Anterior cingulate cortex (tissue), 58 donors: Measurements from ENCODE around the gene GALNT2.

ENCODE experiments used
- DNase-seq, 58 donors: peaks; one replicate each; lab custom pipeline; 2025; lab: John Stamatoyannopoulos, UW

The GALNT2 gene

DNA sequence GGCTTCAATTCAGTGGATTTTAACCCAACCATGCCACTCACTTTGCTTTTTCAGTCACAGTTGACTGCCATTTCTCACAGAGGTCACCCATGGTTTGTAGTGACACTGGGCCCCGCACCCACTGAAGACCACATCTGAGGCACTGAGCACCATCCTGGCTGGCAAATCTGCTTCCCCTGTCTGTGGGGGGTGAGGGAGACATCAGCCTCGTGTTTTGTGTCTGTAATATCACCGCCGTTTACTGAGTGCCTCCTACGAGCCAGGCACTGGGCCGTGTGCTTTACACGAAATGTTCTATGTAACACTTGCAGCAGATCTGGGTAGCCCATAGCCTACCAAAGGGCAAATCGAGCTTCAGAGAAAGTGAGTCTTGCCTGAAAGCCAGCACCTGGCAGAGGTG, 197.3 kb downstream of the GALNT2 start:
- no peak for DNase-seq

DNA sequence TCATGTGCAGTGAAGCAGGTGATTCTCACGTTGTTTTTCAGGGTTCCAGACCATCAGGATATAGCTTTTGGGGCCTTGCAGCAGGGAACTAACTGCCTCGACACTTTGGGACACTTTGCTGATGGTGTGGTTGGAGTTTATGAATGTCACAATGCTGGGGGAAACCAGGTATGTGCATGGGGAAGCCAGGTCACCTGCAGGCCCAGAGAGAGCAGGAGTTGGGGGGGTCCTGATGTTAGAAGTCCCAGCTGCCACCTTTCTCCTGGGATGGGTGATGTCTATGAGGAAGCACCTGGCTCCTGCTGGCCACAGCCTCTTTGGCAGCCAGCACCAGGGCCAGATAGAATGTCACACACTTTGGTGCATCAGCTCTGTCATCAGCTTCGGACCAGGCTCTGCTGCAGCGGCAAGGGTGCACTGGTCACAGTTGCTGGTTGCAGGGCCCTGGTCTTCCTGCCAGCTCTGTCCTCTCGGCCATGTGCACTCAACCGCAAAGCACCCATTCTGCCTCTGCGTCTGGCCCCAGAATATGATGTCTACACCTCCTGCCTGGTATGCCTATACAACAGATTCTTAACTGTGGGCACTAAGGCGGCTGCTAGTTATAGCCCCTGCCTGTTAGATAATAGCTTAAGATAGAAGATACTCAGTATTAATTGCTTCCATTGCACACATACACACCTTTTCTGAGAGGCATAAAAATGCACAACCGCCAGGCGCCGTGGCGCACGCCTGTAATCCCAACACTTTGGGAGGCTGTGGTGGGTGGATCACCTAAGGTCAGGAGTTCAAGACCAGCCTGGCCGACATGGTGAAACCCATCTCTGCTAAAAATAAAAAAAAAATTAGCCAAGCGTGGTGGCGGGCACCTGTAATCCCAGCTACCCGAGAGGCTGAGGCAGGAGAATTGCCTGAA, 198.4 kb downstream of the GALNT2 start:
- DNase-seq = no peak

DNA sequence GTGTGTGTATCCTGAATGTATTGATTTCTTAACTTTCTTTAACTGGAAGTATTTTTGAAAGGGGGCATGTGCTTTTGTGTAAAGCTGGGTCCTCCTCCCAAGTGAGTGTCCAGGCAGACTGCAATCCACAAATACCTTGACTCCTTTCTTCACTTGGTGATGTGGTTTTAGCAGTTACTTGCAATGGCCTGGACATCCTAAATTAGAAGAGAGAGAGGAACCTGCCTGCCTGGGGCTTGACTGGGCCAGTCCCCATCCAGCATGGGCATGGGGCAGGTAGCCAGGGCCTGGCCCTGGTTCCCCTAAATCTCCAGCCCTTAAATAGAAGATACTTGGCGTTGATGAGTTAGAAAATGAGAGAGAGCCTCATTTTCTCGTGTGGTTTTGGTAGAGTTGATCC, 199.4 kb downstream of the GALNT2 start:
- no peak for DNase-seq

GRCh38 chr1:230267338-230268065, 200.5 kb downstream of the GALNT2 start:
- DNase-seq = no peak

GRCh38 chr1:230268371-230269170, 201.5 kb downstream of the GALNT2 start:
- peak in 8 of 58 donors; percentile 8 to 51 (median 26) for DNase-seq

DNA sequence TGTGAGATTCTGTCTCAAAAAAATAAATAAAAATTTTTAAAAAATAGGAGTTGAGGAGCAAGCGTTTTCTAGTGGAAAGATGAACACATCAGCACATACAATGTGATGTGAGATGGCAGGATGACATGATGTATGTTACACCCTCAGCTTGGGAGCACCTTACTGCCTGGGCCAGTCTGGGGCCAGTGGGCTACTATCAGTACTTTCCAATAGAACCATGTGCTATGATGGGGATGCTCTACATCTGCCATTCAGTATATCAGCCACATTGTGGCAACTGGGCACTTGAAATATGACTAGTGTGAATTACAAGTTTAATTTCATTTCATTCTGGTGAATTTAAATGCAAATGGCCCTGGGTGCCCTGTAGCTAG, 203.1 kb downstream of the GALNT2 start:
- no peak for DNase-seq

DNA sequence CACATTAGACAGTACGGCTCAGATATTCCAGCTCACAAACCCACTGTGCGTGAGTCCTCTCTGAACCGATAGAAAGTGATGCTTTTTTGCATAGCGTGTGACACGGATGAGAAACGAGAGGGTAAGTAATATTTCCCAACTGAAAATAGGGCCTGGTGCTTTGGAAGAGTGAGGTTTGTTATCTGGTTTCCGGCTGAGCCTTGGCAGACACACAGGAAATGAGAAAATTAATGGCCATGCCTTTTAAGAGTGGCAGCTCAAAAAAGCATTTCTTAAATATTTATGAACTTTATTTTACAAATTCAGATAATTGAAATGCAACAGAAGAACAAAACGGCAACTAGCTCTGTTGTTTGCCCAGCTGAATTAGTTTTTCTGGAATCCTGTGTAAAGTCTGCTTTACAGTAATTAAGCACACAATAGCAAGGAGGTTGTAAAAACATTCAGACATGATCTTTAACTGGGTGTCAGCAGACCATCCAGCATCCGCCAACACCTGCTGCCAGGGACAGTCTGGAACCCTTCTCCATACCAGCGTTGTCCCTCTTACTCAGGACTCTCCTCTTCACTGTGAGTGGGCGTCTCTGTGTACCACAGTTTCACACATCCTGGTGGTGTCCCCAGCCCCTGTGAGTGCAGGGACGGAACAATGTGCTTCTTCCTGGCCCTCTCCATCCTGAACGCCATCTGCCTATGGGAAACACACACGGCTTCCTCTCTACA, 203.7 kb downstream of the GALNT2 start:
- peak in 4 of 58 donors; percentile 12 to 28 (median 18) for DNase-seq

- no peak for DNase-seq
Observed at GRCh38 chr1:230271300-230272035, 204.4 kb downstream of the GALNT2 start.

DNA sequence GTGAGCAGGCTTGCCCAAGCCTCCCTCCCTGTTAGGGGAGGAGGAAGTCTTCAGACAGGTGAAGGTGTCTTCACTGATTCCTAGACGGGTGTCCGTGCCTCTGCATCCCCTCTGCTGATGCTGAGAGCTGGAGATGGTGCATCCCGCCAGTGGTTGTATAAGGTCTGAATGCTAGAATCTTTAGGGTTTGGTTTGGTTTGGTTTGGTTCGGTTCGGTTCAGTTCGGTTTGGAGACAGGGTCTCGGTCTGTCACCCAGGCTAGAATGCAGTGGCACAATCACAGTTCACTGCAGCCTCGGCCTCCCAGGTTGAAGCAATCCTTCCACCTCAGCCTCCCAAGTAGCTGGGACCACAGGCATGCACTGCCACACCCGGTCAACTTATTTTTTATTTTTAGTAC, 205.5 kb downstream of the GALNT2 start:
- no peak for DNase-seq

DNA sequence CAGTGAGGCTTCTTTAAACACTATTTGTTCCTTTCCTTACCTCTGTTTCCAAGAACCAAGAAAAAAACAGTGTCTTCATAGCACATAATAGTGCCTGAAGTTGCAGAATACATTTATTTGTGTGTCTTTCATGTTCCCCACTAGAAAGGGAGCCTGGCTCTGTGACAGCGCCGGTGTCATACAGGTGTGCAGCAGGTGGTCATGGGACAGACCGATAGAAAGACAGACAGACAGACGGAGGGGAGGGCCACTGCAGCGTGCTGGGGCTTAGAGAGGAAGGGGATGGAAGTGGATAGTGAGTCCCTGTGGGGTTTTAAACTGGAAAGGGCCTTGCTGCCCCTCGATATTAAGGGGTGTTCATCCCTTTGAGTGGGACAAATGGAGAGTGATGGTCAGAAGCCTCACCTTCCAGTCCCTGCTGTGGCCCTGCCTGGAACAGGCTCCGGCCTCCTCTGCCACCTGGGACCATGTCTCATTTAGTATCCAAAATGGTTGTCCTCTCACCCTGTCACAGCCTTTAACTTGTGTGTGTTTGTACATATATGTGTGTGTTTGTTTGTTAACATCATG, 206.2 kb downstream of the GALNT2 start:
- DNase-seq = no peak

- no peak for DNase-seq
Observed at GRCh38 chr1:230274254-230274653, 207.2 kb downstream of the GALNT2 start.

- DNase-seq = no peak
Observed at GRCh38 chr1:230276401-230276800, 209.4 kb downstream of the GALNT2 start.

DNA sequence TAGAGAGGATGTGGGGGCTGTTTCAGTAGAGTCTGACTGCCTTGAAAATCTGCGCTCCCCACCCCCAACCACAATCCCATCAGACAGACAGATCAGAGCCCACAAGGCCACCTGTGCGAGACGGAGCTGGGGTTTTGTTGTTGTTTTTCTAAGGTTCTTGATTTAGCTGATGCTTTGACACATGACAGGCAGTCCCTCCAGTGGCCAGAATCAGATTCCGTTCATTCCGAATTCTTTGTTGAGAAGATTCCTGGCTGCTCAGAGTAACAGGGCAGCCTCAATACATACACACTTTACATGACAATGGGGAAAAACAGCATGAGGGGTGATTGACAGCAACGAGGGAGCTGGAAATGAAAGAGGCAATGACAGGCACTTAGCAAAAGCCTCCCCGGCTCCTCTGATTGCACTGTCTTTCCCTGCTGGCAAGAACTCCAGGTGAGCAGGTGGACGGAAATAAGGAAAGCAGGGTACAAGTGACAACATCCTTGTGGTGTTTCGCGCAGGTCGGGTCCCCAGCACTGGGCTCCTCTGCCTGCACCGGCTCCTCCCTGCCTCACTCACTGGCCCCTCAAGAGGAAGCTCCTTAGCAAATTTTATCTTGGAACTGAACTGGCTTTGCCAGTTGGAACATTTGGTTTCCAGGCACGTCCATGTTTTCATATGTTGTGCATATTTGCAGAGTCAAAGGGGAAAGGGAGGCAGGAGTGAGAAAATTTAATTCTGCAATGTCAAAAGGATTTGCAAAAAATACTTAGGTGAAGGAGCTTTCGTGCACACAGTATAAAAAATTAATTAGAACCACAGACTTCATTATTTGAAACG, 210.4 kb downstream of the GALNT2 start:
- no peak for DNase-seq

GRCh38 chr1:230278376-230278775, 211.3 kb downstream of the GALNT2 start:
- no peak for DNase-seq

- DNase-seq = no peak
Observed at GRCh38 chr1:230278871-230279582, 212.0 kb downstream of the GALNT2 start.

DNA sequence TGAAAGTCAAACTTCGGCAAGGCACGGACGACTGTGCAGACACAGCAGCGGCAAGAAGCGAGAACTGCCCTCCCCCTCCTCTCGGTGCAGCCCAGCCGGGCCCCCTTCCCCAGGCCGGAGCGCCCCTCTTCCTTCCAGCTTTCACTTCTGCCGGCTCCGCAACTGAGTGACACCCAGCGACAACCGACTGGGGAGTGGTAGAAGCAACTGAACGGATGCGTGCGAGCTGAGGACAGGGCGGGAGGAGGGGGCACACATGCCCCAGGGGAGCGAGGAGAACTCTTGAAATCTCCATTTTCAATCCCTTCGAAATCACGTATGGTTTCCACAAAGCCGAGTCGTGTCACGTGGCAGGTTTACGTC, 212.5 kb downstream of the GALNT2 start:
- DNase-seq = no peak

DNA sequence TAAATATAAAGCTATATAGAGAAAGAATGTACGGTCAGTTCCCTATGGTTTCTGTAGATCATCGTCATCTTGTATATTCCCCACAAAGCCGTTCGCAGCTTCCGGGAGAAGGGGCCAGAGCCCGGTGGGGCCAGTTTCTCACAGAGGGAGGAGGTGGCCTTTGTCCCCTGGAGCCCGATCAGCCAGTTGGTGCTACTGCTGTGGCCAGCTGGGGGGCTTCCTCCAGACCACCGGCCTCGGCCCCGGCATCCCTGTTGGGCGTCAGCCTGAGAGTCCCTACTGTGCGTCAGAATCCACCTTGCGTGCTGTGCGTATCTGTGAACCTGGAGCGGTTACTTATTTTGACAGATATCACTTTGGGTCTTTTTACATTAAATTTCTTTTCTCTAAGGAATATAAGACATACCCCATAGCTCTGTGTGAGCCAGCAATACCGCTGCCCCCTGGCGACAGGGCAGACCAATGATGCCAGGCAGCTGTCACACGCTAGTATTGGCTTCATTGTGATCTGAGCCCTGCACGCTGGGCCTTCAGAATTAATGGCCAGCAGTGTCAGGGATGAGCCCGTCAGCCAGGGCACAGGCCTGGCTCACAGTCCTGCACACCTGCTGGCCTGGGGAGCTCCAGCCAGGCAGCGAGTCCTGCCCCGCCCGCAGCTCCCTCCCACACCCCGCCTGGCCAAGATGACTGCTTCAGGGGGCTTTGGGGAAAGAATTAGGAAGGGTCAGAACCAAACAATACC, 213.2 kb downstream of the GALNT2 start:
- DNase-seq = peak in 1 of 58 donors; percentile 16
